Measurements from ENCODE around the gene AP1S3. TPM values are rescaled to one million over a fixed set of nuclear protein-coding genes. Genes with fewer than 3 reads are reported as not detected.

The AP1S3 gene
- total RNA-seq, 1 experiment from 2014 or later: 17.4 TPM

- TF ChIP-seq RORB (CRISPR knock-in tag; IDR thresholded peaks at IDR 0.05): no peak
- no peak for TF ChIP-seq ETV6 (CRISPR knock-in tag; IDR thresholded peaks at IDR 0.05)
- peak; percentile 30; the same call in 1 of the 2 replicates for TF ChIP-seq CTCF (IDR thresholded peaks at IDR 0.05)
- peak; percentile 22 for DNase-seq (ENCODE audit: low spot score)
- Mint-ChIP-seq H3K27me3 (ENCODE audit: low read depth) (no peaks in the 10 kb centered on the region), H3K36me3 (no peaks in the 10 kb centered on the region), H3K27ac (no peak overlapping the region), H3K4me3 (no peak overlapping the region), H3K9me3 (no peaks in the 10 kb centered on the region), H3K4me1 (peaks cover 39% of the 10 kb centered on the region)
- POLR2A ChIA-PET: no interaction called here
- CTCF ChIA-PET: interaction anchor here (1.1 to 1.6 kb wide), 4 partner anchors 29 to 134 kb away, joined by 3 to 7 read pairs (median 4); no protein-coding TSS in a partner anchor
- ATAC-seq: peak; percentile 62
Observed at GRCh38 chr2:223727562-223727961, 109.8 kb downstream of the AP1S3 start.

- ATAC-seq (no peak), DNase-seq (ENCODE audit: low spot score) (no peak)
- no peaks in the 10 kb centered on the region for H3K9me3 Mint-ChIP-seq
- peak overlapping the region; percentile 84 for H3K27ac Mint-ChIP-seq
- ChIA-PET POLR2A (interaction anchor here (0.6 kb wide), 1 partner anchor 11 kb away, joined by 3 read pairs; no protein-coding TSS in a partner anchor), CTCF (interaction anchor here (1.2 to 2.5 kb wide), 5 partner anchors 28 to 267 kb away, joined by 3 to 7 read pairs (median 3); no protein-coding TSS in a partner anchor)
- peaks cover 39% of the 10 kb centered on the region for H3K4me1 Mint-ChIP-seq
- no peak overlapping the region for H3K4me3 Mint-ChIP-seq
- no peaks in the 10 kb centered on the region for H3K27me3 Mint-ChIP-seq (ENCODE audit: low read depth)
- H3K36me3 Mint-ChIP-seq: no peaks in the 10 kb centered on the region
- TF ChIP-seq ZBTB43 (CRISPR knock-in tag; IDR thresholded peaks at IDR 0.05): no peak
- TF ChIP-seq USF2 (CRISPR knock-in tag; IDR thresholded peaks at IDR 0.05): no peak
- no peak for TF ChIP-seq MLX (CRISPR knock-in tag; IDR thresholded peaks at IDR 0.05)
- TF ChIP-seq ZNF416 (CRISPR knock-in tag; IDR thresholded peaks at IDR 0.05): no peak
- no peak for TF ChIP-seq SOX15 (CRISPR knock-in tag; IDR thresholded peaks at IDR 0.05)
- no peak for TF ChIP-seq E2F1 (CRISPR knock-in tag; IDR thresholded peaks at IDR 0.05)
- TF ChIP-seq PREB (CRISPR knock-in tag; IDR thresholded peaks at IDR 0.05; ENCODE audit: borderline replicate concordance): no peak
- no peak for TF ChIP-seq ELF4 (CRISPR knock-in tag; IDR thresholded peaks at IDR 0.05; ENCODE audit: low read depth)
- TF ChIP-seq CDX4 (CRISPR knock-in tag; IDR thresholded peaks at IDR 0.05; ENCODE audit: borderline replicate concordance): no peak
- no peak for TF ChIP-seq E2F4 (CRISPR knock-in tag; IDR thresholded peaks at IDR 0.05; ENCODE audit: borderline replicate concordance, low read depth)
- TF ChIP-seq FOXP1 (CRISPR knock-in tag; IDR thresholded peaks at IDR 0.05; ENCODE audit: borderline replicate concordance): no peak
- no peak for TF ChIP-seq ZNF423 (CRISPR knock-in tag; IDR thresholded peaks at IDR 0.05)
- TF ChIP-seq PRDM15 (CRISPR knock-in tag; IDR thresholded peaks at IDR 0.05): no peak
- no peak for TF ChIP-seq FOXK1 (CRISPR knock-in tag; IDR thresholded peaks at IDR 0.05)
- no peak for TF ChIP-seq ATF3 (CRISPR knock-in tag; conservative IDR thresholded peaks at IDR 0.05)
- TF ChIP-seq GTF2I (CRISPR knock-in tag; conservative IDR thresholded peaks at IDR 0.05): no peak
Observed at GRCh38 chr2:223725986-223726970, 111.1 kb downstream of the AP1S3 start.
